ENCODE data around the gene KIDINS220.
A peak's percentile ranks its signal among the peaks of the same experiment; 100 is the strongest.

KIDINS220 gene

GRCh38 chr2:8721410-8721809 is 116.0 kb downstream of the KIDINS220 start:
- no peak overlapping the region for H3K4me3 ChIP-seq (ENCODE audit: low read length)
- no peaks in the 10 kb centered on the region for H3K4me1 ChIP-seq (ENCODE audit: control insufficient read depth, insufficient read depth, low read length)
- no peak overlapping the region for H3K27ac ChIP-seq (ENCODE audit: low read depth, low read length)
- no peaks in the 10 kb centered on the region for H3K27me3 ChIP-seq (ENCODE audit: control insufficient read depth, insufficient read depth, low read length)
- no peak overlapping the region for H3K9ac ChIP-seq (ENCODE audit: low read length)
- H3K36me3 ChIP-seq (ENCODE audit: control insufficient read depth, insufficient read depth, low read length): no peaks in the 10 kb centered on the region

- H3K4me3 ChIP-seq (ENCODE audit: low read length): no peak overlapping the region
- no peak overlapping the region for H3K9ac ChIP-seq (ENCODE audit: low read length)
- no peaks in the 10 kb centered on the region for H3K36me3 ChIP-seq (ENCODE audit: control insufficient read depth, insufficient read depth, low read length)
- no peaks in the 10 kb centered on the region for H3K27me3 ChIP-seq (ENCODE audit: control insufficient read depth, insufficient read depth, low read length)
- no peaks in the 10 kb centered on the region for H3K4me1 ChIP-seq (ENCODE audit: control insufficient read depth, insufficient read depth, low read length)
- no peak overlapping the region for H3K27ac ChIP-seq (ENCODE audit: low read depth, low read length)
These were observed 116.7 kb downstream of the KIDINS220 start for GRCh38 chr2:8720741-8721140.

DNA sequence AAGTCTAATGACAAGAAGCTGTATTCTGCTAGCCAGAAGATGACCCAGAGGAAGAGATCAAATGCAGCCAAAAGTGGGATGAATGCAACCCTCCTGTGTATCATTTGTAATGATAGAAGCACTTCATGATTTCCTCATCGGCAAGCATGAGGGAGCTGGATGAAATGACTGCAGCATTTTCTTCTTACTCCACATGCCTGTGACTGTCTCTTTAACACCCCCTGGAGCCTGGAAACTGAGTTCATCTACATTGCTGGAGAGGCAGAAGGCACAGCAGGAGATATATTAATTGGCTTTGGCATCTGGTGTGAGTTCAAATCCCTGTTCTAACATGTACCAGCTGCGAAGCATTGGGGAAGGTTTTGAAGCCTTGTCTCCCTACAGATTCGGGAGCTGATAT is 117.9 kb downstream of the KIDINS220 start:
- Histone ChIP-seq H3K9ac (ENCODE audit: low read length) (no peak overlapping the region), H3K27me3 (ENCODE audit: control insufficient read depth, insufficient read depth, low read length) (no peaks in the 10 kb centered on the region), H3K4me3 (ENCODE audit: low read length) (no peak overlapping the region), H3K4me1 (ENCODE audit: control insufficient read depth, insufficient read depth, low read length) (no peaks in the 10 kb centered on the region), H3K27ac (ENCODE audit: low read depth, low read length) (no peak overlapping the region), H3K36me3 (ENCODE audit: control insufficient read depth, insufficient read depth, low read length) (no peaks in the 10 kb centered on the region)

DNA sequence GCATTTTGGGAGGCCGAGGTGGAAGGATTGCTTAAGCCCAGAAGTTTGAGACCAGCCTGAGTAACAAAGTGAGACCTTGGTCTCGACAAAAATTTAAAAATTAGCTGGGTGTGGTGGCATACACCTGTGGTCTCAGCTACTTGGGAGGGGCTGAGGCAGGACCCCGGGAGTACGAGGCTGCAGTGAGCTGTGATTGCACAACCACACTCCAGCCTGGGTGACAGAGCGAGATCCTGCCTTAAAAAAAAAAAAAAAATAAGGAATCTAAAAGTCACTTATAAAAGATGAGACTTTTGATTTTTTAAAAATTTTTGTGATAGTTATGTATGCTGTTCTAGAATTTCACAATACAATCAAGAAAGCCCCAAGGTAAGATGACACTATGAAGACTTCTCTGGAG is 122.4 kb downstream of the KIDINS220 start:
- Histone ChIP-seq H3K27ac (ENCODE audit: low read depth, low read length) (no peak overlapping the region), H3K4me1 (ENCODE audit: control insufficient read depth, insufficient read depth, low read length) (no peaks in the 10 kb centered on the region), H3K27me3 (ENCODE audit: control insufficient read depth, insufficient read depth, low read length) (no peaks in the 10 kb centered on the region), H3K4me3 (ENCODE audit: low read length) (no peak overlapping the region), H3K9ac (ENCODE audit: low read length) (no peak overlapping the region), H3K36me3 (ENCODE audit: control insufficient read depth, insufficient read depth, low read length) (no peaks in the 10 kb centered on the region)

GRCh38 chr2:8714283-8714682 is 123.1 kb downstream of the KIDINS220 start:
- H3K4me3 ChIP-seq (ENCODE audit: low read length): no peak overlapping the region
- H3K27ac ChIP-seq (ENCODE audit: low read depth, low read length): no peak overlapping the region
- H3K27me3 ChIP-seq (ENCODE audit: control insufficient read depth, insufficient read depth, low read length): no peaks in the 10 kb centered on the region

GRCh38 chr2:8710951-8711350 is 126.5 kb downstream of the KIDINS220 start:
- H3K4me1 ChIP-seq (ENCODE audit: control insufficient read depth, insufficient read depth, low read length): no peaks in the 10 kb centered on the region
- H3K9ac ChIP-seq (ENCODE audit: low read length): no peak overlapping the region
- no peak overlapping the region for H3K27ac ChIP-seq (ENCODE audit: low read depth, low read length)
- no peak overlapping the region for H3K4me3 ChIP-seq (ENCODE audit: low read length)
- no peaks in the 10 kb centered on the region for H3K36me3 ChIP-seq (ENCODE audit: control insufficient read depth, insufficient read depth, low read length)
- no peaks in the 10 kb centered on the region for H3K27me3 ChIP-seq (ENCODE audit: control insufficient read depth, insufficient read depth, low read length)

More at GRCh38 chr2:8714283-8714682, 123.1 kb downstream of the KIDINS220 start:
- Histone ChIP-seq H3K4me1 (ENCODE audit: control insufficient read depth, insufficient read depth, low read length) (no peaks in the 10 kb centered on the region), H3K9ac (ENCODE audit: low read length) (no peak overlapping the region), H3K36me3 (ENCODE audit: control insufficient read depth, insufficient read depth, low read length) (no peaks in the 10 kb centered on the region)

DNA sequence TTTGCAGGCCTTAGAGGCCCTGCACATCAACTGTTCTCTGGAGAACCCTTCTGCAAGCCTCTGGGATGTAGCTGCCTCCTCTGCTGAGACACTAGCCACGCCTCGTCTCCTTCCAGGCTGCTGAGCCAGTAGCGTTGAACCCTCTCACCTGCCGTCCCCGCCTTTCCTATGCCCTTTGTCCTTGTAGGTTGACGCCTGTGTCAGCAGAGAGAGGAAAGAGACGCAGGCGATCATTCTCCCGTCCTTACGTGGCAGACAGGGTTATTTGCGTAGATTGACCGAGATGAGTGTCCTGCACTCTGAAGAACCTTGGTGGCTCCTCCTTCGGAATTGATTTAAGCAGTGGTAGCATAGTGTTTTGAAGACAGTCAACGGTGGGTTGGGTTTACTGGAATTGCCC is 127.8 kb downstream of the KIDINS220 start:
- Histone ChIP-seq H3K27me3 (ENCODE audit: control insufficient read depth, insufficient read depth, low read length) (no peaks in the 10 kb centered on the region), H3K36me3 (ENCODE audit: control insufficient read depth, insufficient read depth, low read length) (no peaks in the 10 kb centered on the region), H3K9ac (ENCODE audit: low read length) (no peak overlapping the region), H3K4me1 (ENCODE audit: control insufficient read depth, insufficient read depth, low read length) (no peaks in the 10 kb centered on the region), H3K27ac (ENCODE audit: low read depth, low read length) (no peak overlapping the region), H3K4me3 (ENCODE audit: low read length) (no peak overlapping the region)

DNA sequence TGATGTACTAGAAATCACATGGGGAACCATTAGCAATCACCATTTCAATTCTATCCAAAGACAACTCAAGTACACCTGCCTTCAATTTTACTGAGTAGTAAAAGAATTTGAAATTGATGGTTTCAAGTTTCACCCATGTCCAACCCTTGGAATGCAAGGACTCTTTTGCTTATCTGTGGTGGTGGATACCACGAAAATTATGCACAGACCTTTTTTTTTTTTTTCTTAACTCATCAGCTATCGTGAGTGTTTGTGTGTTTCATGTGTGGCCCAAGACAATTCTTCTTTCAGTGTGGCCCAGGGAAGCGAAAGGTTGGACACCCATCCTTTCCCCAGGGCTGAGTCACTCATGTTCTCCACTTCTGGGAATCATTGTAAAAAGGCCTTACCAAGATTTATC is 132.5 kb downstream of the KIDINS220 start:
- Histone ChIP-seq H3K4me1 (ENCODE audit: control insufficient read depth, insufficient read depth, low read length) (no peaks in the 10 kb centered on the region), H3K36me3 (ENCODE audit: control insufficient read depth, insufficient read depth, low read length) (no peaks in the 10 kb centered on the region), H3K27me3 (ENCODE audit: control insufficient read depth, insufficient read depth, low read length) (no peaks in the 10 kb centered on the region), H3K4me3 (ENCODE audit: low read length) (no peak overlapping the region), H3K9ac (ENCODE audit: low read length) (no peak overlapping the region), H3K27ac (ENCODE audit: low read depth, low read length) (no peak overlapping the region)

DNA sequence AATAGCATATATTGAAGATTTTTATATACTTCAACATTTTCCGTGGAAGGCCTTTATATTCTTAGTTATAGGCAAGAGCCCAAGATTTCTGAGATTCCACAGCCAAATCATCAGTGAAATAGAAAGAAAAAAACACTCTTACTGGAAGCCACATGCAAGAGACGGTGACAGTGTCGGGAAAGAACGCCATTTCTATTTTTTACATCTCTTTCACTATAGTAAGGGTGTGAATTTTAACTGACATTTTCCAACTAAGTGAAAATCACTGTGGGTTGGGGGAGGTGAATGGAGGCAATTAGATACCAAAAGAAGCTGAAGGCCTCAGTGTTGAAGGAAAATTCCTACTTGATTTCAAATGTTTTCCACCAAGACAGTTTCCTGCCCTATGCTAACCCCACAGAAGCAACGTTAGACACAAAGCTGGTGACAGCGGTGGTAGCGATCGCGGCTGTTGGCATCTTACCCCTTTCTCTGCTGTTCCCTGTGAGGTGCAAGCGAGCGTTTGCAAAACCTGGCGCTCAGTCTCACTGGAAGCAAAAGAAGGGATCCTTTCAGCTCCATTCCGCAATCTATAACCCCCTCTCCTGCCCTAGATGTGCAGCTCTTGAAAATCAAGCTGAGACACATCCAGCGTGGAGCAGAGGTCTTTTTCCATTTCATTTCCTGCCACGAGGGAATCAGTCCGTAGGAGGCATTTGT is 135.6 kb downstream of the KIDINS220 start:
- H3K27me3 ChIP-seq (ENCODE audit: control insufficient read depth, insufficient read depth, low read length): no peaks in the 10 kb centered on the region
- no peak overlapping the region for H3K27ac ChIP-seq (ENCODE audit: low read depth, low read length)
- no peaks in the 10 kb centered on the region for H3K36me3 ChIP-seq (ENCODE audit: control insufficient read depth, insufficient read depth, low read length)
- H3K4me3 ChIP-seq (ENCODE audit: low read length): no peak overlapping the region
- no peak overlapping the region for H3K9ac ChIP-seq (ENCODE audit: low read length)
- no peaks in the 10 kb centered on the region for H3K4me1 ChIP-seq (ENCODE audit: control insufficient read depth, insufficient read depth, low read length)

DNA sequence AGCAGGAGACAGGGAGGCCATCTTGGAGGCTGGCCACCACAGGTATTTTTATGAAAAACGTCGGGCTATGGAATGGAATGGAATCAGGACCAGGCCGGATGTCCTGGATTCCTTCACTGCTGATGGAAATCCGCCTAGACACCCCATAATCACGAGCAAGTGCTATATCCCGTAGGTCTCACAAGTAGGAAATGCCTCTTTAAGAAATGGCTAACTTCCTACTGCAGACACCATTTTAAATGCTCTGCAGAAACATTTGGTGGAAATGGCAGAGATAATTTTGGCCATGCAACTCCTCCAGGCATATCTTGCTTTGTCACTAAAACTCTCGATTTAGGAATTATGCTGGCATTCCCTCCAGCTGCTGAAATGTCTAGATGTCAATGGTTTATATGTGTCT is 137.6 kb downstream of the KIDINS220 start:
- Histone ChIP-seq H3K27ac (ENCODE audit: low read depth, low read length) (no peak overlapping the region), H3K36me3 (ENCODE audit: control insufficient read depth, insufficient read depth, low read length) (no peaks in the 10 kb centered on the region), H3K4me1 (ENCODE audit: control insufficient read depth, insufficient read depth, low read length) (no peaks in the 10 kb centered on the region), H3K9ac (ENCODE audit: low read length) (no peak overlapping the region), H3K4me3 (ENCODE audit: low read length) (no peak overlapping the region), H3K27me3 (ENCODE audit: control insufficient read depth, insufficient read depth, low read length) (no peaks in the 10 kb centered on the region)

GRCh38 chr2:8697190-8697589 is 140.2 kb downstream of the KIDINS220 start:
- H3K27ac ChIP-seq (ENCODE audit: low read depth, low read length): no peak overlapping the region
- no peaks in the 10 kb centered on the region for H3K4me1 ChIP-seq (ENCODE audit: control insufficient read depth, insufficient read depth, low read length)
- no peaks in the 10 kb centered on the region for H3K36me3 ChIP-seq (ENCODE audit: control insufficient read depth, insufficient read depth, low read length)
- no peak overlapping the region for H3K4me3 ChIP-seq (ENCODE audit: low read length)
- H3K9ac ChIP-seq (ENCODE audit: low read length): no peak overlapping the region
- H3K27me3 ChIP-seq (ENCODE audit: control insufficient read depth, insufficient read depth, low read length): peaks cover under 1% of the 10 kb centered on the region

DNA sequence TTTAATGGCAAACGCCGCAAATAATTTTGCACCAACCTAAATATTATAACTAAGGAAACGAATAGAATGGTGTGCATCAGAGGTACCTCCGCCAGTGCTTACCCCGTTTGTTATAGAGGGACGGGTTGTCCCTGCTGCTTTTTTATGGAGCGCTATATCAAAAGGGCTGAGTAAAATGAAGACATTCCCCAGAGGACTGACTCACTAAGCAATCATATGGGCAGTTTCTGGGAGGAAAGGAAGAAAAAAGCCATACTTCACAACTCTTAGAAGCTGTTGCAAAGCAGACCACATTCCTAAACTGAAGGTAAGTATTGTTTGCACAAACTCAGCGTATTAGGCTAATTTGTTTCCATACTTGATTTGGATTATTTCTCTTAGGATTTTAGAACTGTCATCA is 142.7 kb downstream of the KIDINS220 start:
- H3K27ac ChIP-seq (ENCODE audit: low read depth, low read length): no peak overlapping the region
- H3K9ac ChIP-seq (ENCODE audit: low read length): no peak overlapping the region
- H3K4me1 ChIP-seq (ENCODE audit: control insufficient read depth, insufficient read depth, low read length): no peaks in the 10 kb centered on the region
- no peaks in the 10 kb centered on the region for H3K36me3 ChIP-seq (ENCODE audit: control insufficient read depth, insufficient read depth, low read length)
- peaks cover 5% of the 10 kb centered on the region for H3K27me3 ChIP-seq (ENCODE audit: control insufficient read depth, insufficient read depth, low read length)
- H3K4me3 ChIP-seq (ENCODE audit: low read length): no peak overlapping the region

DNA sequence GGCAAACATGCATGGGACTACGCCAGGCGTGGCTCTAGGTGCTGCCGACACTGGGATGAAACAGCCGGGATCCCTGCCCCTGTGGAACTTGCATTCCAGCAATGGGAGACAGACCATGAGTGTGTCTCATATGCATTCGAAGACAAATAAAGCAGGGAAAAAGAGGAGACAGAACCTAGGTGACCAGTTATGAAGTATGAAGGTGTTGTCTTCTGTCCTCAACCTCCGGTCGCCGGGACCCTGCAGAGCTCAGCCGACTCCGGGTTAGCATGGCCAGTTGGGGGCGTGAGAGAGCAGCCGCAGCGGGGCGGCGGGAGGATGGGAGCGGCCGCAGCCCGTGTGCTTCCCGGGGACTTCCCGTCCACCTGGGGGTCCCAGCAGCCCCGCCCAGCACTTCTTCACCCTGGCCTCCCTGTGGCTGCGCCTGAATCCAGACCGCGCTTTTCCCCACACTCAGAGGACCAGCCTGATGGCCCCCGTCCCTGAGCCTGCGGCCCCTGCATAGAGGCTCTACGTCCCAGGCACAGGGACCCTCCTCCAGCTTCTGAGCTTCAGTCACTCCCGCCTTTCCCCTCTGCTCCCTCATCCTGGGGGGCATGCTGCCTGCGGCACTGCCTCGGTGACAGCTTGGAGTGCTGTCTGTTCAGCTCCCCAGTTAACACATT is 144.1 kb downstream of the KIDINS220 start:
- Histone ChIP-seq H3K27me3 (ENCODE audit: control insufficient read depth, insufficient read depth, low read length) (peaks cover 5% of the 10 kb centered on the region), H3K27ac (ENCODE audit: low read depth, low read length) (no peak overlapping the region), H3K4me1 (ENCODE audit: control insufficient read depth, insufficient read depth, low read length) (no peaks in the 10 kb centered on the region), H3K36me3 (ENCODE audit: control insufficient read depth, insufficient read depth, low read length) (no peaks in the 10 kb centered on the region), H3K4me3 (ENCODE audit: low read length) (peak overlapping the region; percentile 52), H3K9ac (ENCODE audit: low read length) (no peak overlapping the region)

Measured in rectal smooth muscle tissue (tissue), 1 donor.